Measurements from ENCODE around the gene PSMC5. TPM values are rescaled to one million over a fixed set of nuclear protein-coding genes. Genes with fewer than 3 reads are reported as not detected.

Gene PSMC5
- total and polyA plus RNA-seq, 9 of the 15 experiments (the other 6 are each of a cell fraction or from before 2014, with no cell fraction given): 89.2 to 393 (median 161) TPM

DNA sequence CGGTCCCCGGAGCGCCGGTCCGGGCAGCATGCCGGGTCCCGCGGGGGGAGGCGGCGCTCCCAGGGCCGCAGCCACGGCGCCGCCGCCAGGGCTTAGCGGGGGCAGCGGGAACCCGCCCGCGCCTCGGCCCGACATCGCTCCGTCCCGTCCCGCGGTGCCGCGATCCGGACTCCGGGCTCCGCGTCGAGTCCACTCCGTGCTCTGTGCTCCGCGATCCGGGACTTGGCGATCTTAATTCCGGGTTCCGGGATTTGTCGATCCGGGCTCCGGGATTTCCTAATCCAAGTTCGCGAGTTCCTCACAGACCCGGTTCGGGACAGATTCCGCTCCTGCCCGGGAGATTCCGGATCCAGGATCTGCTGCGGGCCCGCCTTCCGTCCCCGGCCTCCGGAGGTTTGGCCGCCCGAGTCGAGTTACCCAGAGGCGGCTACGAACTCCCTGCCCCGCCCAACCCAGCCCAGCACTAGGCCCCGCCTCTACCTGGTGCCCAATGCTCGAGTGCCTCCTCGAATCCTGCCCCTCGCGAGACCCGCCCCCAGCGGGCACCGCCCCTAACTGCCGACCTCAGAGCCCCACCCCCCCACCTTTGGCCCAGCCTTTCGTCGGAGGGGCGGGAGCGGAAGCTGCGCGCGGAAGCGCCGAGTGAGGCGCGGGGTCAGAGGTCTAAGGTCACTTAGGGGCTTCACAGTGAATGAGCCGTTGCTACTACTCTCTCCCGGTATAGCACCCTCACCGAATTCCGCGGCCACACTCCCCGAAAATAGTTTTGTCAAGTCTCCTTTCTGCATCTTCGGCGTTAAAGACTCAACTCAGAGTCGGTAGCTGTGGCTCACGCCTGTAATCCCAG lies 15.5 kb downstream of the PSMC5 start, which contains the start of gene SMARCD2 (continued):
- TF ChIP-seq, protein P1, sequence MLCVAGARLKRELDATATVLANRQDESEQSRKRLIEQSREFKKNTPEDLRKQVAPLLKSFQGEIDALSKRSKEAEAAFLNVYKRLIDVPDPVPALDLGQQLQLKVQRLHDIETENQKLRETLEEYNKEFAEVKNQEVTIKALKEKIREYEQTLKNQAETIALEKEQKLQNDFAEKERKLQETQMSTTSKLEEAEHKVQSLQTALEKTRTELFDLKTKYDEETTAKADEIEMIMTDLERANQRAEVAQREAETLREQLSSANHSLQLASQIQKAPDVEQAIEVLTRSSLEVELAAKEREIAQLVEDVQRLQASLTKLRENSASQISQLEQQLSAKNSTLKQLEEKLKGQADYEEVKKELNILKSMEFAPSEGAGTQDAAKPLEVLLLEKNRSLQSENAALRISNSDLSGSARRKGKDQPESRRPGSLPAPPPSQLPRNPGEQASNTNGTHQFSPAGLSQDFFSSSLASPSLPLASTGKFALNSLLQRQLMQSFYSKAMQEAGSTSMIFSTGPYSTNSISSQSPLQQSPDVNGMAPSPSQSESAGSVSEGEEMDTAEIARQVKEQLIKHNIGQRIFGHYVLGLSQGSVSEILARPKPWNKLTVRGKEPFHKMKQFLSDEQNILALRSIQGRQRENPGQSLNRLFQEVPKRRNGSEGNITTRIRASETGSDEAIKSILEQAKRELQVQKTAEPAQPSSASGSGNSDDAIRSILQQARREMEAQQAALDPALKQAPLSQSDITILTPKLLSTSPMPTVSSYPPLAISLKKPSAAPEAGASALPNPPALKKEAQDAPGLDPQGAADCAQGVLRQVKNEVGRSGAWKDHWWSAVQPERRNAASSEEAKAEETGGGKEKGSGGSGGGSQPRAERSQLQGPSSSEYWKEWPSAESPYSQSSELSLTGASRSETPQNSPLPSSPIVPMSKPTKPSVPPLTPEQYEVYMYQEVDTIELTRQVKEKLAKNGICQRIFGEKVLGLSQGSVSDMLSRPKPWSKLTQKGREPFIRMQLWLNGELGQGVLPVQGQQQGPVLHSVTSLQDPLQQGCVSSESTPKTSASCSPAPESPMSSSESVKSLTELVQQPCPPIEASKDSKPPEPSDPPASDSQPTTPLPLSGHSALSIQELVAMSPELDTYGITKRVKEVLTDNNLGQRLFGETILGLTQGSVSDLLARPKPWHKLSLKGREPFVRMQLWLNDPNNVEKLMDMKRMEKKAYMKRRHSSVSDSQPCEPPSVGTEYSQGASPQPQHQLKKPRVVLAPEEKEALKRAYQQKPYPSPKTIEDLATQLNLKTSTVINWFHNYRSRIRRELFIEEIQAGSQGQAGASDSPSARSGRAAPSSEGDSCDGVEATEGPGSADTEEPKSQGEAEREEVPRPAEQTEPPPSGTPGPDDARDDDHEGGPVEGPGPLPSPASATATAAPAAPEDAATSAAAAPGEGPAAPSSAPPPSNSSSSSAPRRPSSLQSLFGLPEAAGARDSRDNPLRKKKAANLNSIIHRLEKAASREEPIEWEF (CRISPR knock-in tag; IDR thresholded peaks at IDR 0.05): no peak
- TF ChIP-seq, protein P2, sequence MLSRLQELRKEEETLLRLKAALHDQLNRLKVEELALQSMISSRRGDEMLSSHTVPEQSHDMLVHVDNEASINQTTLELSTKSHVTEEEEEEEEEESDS (CRISPR knock-in tag; IDR thresholded peaks at IDR 0.05): no peak
- no peak for TF ChIP-seq ZNF224 (CRISPR knock-in tag; IDR thresholded peaks at IDR 0.05)
- TF ChIP-seq, protein P3, sequence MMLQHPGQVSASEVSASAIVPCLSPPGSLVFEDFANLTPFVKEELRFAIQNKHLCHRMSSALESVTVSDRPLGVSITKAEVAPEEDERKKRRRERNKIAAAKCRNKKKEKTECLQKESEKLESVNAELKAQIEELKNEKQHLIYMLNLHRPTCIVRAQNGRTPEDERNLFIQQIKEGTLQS (IDR thresholded peaks at IDR 0.05): no peak
- TF ChIP-seq, protein P3 (CRISPR knock-in tag; conservative IDR thresholded peaks at IDR 0.05): peak; percentile 74
- TF ChIP-seq L3MBTL2 (IDR thresholded peaks at IDR 0.05): peak; percentile 59
- TF ChIP-seq ZNF274 (IDR thresholded peaks at IDR 0.05; ENCODE audit: borderline replicate concordance, low read depth, low read length): no peak
- 0 out of 2 replicates have a peak, but pooled peaks have one; percentile 73 for TF ChIP-seq CCAR2 (IDR thresholded peaks at IDR 0.05; ENCODE audit: low read depth, low read length)
- no peak for TF ChIP-seq ZFPM2 (CRISPR knock-in tag; IDR thresholded peaks at IDR 0.05)
- TF ChIP-seq, protein P4, sequence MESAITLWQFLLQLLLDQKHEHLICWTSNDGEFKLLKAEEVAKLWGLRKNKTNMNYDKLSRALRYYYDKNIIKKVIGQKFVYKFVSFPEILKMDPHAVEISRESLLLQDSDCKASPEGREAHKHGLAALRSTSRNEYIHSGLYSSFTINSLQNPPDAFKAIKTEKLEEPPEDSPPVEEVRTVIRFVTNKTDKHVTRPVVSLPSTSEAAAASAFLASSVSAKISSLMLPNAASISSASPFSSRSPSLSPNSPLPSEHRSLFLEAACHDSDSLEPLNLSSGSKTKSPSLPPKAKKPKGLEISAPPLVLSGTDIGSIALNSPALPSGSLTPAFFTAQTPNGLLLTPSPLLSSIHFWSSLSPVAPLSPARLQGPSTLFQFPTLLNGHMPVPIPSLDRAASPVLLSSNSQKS (CRISPR knock-in tag; IDR thresholded peaks at IDR 0.05): no peak
- peak; percentile 27; the same call in 1 of the 2 replicates for TF ChIP-seq GTF2F1 (IDR thresholded peaks at IDR 0.05; ENCODE audit: low read depth, low read length)
- 0 out of 2 replicates have a peak, but pooled peaks have one; percentile 28 for TF ChIP-seq ZNF830 (CRISPR knock-in tag; IDR thresholded peaks at IDR 0.05)
- no peak for TF ChIP-seq PTRF (tag; IDR thresholded peaks at IDR 0.05)
- TF ChIP-seq YY1 (IDR thresholded peaks at IDR 0.05; ENCODE audit: borderline replicate concordance in 1 of 3, control insufficient read depth in 1 of 3, extremely low read depth in 1 of 3, insufficient read depth in 3 of 3, insufficient read length in 1 of 3, insufficient replicate concordance in 2 of 3, low read depth in 1 of 3, low read length in 2 of 3): peak in 2 of 3 experiments; percentile 88 to 90
- TF ChIP-seq, protein P5, sequence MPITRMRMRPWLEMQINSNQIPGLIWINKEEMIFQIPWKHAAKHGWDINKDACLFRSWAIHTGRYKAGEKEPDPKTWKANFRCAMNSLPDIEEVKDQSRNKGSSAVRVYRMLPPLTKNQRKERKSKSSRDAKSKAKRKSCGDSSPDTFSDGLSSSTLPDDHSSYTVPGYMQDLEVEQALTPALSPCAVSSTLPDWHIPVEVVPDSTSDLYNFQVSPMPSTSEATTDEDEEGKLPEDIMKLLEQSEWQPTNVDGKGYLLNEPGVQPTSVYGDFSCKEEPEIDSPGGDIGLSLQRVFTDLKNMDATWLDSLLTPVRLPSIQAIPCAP (CRISPR knock-in tag; IDR thresholded peaks at IDR 0.05; ENCODE audit: borderline replicate concordance): no peak
- peak; percentile 68 for TF ChIP-seq FUS (optimal IDR thresholded peaks at IDR 0.05; ENCODE audit: low read depth, low read length)
- TF ChIP-seq TCF7L2 (IDR thresholded peaks at IDR 0.05; ENCODE audit: low read depth, low read length): no peak

Measured in K562 (cell line).